ENCODE measurements around the gene SLC27A6.
"Not testable (repeated sequence)": the region's sequence is repeated elsewhere in the genome, so short reads cannot be mapped to it uniquely, and the experiment has no call there.

Gene SLC27A6

GRCh38 chr5:128965011-128965637 lies at the start of gene SLC27A6:
Gene SLC27A6, plus strand, starts transcription at chr5:128965488. Its CDS starts 650 bp downstream, at chr5:128966138.
- no peaks in the 10 kb centered on the region for H3K36me3 ChIP-seq (ENCODE audit: control insufficient read depth, insufficient read depth, low read length)
- no peak within 1 kb of the TSS for H3K27ac ChIP-seq (ENCODE audit: low read depth, low read length)
- no peaks in the 10 kb centered on the region for H3K4me1 ChIP-seq (ENCODE audit: control insufficient read depth, insufficient read depth, low read length)
- H3K9ac ChIP-seq (ENCODE audit: low read length): peak within 1 kb of the TSS; percentile 59
- peaks cover 33% of the 10 kb centered on the region for H3K27me3 ChIP-seq (ENCODE audit: control insufficient read depth, insufficient read depth, low read length)
- peak within 1 kb of the TSS; percentile 96 for H3K4me3 ChIP-seq (ENCODE audit: low read depth, low read length)
- no peaks in the 10 kb centered on the region for H3K9me3 ChIP-seq (ENCODE audit: control insufficient read depth, insufficient read depth, low read depth, low read length)

GRCh38 chr5:128919542-128919941 lies 45.7 kb upstream of the SLC27A6 start:
- no peaks in the 10 kb centered on the region for H3K27me3 ChIP-seq (ENCODE audit: control insufficient read depth, insufficient read depth, low read length)
- no peak overlapping the region for H3K27ac ChIP-seq (ENCODE audit: low read depth, low read length)
- no peaks in the 10 kb centered on the region for H3K36me3 ChIP-seq (ENCODE audit: control insufficient read depth, insufficient read depth, low read length)
- no peak overlapping the region for H3K4me3 ChIP-seq (ENCODE audit: low read depth, low read length)
- no peaks in the 10 kb centered on the region for H3K4me1 ChIP-seq (ENCODE audit: control insufficient read depth, insufficient read depth, low read length)
- H3K9me3 ChIP-seq (ENCODE audit: control insufficient read depth, insufficient read depth, low read depth, low read length): no peaks in the 10 kb centered on the region
- no peak overlapping the region for H3K9ac ChIP-seq (ENCODE audit: low read length)

GRCh38 chr5:128920345-128921215 lies 44.7 kb upstream of the SLC27A6 start:
- Histone ChIP-seq H3K4me3 (ENCODE audit: low read depth, low read length) (no peak overlapping the region), H3K27me3 (ENCODE audit: control insufficient read depth, insufficient read depth, low read length) (no peaks in the 10 kb centered on the region), H3K9me3 (ENCODE audit: control insufficient read depth, insufficient read depth, low read depth, low read length) (no peaks in the 10 kb centered on the region), H3K36me3 (ENCODE audit: control insufficient read depth, insufficient read depth, low read length) (no peaks in the 10 kb centered on the region), H3K27ac (ENCODE audit: low read depth, low read length) (no peak overlapping the region), H3K4me1 (ENCODE audit: control insufficient read depth, insufficient read depth, low read length) (no peaks in the 10 kb centered on the region), H3K9ac (ENCODE audit: low read length) (no peak overlapping the region)

GRCh38 chr5:128924299-128924698 lies 41.0 kb upstream of the SLC27A6 start:
- Histone ChIP-seq H3K4me3 (ENCODE audit: low read depth, low read length) (no peak overlapping the region), H3K27ac (ENCODE audit: low read depth, low read length) (no peak overlapping the region), H3K27me3 (ENCODE audit: control insufficient read depth, insufficient read depth, low read length) (no peaks in the 10 kb centered on the region), H3K9me3 (ENCODE audit: control insufficient read depth, insufficient read depth, low read depth, low read length) (no peaks in the 10 kb centered on the region), H3K4me1 (ENCODE audit: control insufficient read depth, insufficient read depth, low read length) (no peaks in the 10 kb centered on the region), H3K36me3 (ENCODE audit: control insufficient read depth, insufficient read depth, low read length) (no peaks in the 10 kb centered on the region), H3K9ac (ENCODE audit: low read length) (no peak overlapping the region)

GRCh38 chr5:128925973-128926372 lies 39.3 kb upstream of the SLC27A6 start:
- H3K4me1 ChIP-seq (ENCODE audit: control insufficient read depth, insufficient read depth, low read length): no peaks in the 10 kb centered on the region
- H3K27ac ChIP-seq (ENCODE audit: low read depth, low read length): no peak overlapping the region
- no peak overlapping the region for H3K9ac ChIP-seq (ENCODE audit: low read length)
- no peaks in the 10 kb centered on the region for H3K27me3 ChIP-seq (ENCODE audit: control insufficient read depth, insufficient read depth, low read length)
- H3K9me3 ChIP-seq (ENCODE audit: control insufficient read depth, insufficient read depth, low read depth, low read length): no peaks in the 10 kb centered on the region
- no peak overlapping the region for H3K4me3 ChIP-seq (ENCODE audit: low read depth, low read length)
- no peaks in the 10 kb centered on the region for H3K36me3 ChIP-seq (ENCODE audit: control insufficient read depth, insufficient read depth, low read length)

GRCh38 chr5:128927644-128928043 lies 37.6 kb upstream of the SLC27A6 start:
- Histone ChIP-seq H3K9ac (ENCODE audit: low read length) (no peak overlapping the region), H3K4me1 (ENCODE audit: control insufficient read depth, insufficient read depth, low read length) (no peaks in the 10 kb centered on the region)

GRCh38 chr5:128932232-128932631 lies 33.1 kb upstream of the SLC27A6 start:
- H3K9ac ChIP-seq (ENCODE audit: low read length); H3K9me3 ChIP-seq (ENCODE audit: control insufficient read depth, insufficient read depth, low read depth, low read length); H3K36me3 ChIP-seq (ENCODE audit: control insufficient read depth, insufficient read depth, low read length); H3K4me1 ChIP-seq (ENCODE audit: control insufficient read depth, insufficient read depth, low read length); H3K27me3 ChIP-seq (ENCODE audit: control insufficient read depth, insufficient read depth, low read length); H3K4me3 ChIP-seq (ENCODE audit: low read depth, low read length); H3K27ac ChIP-seq (ENCODE audit: low read depth, low read length): not testable (repeated sequence)

More at GRCh38 chr5:128927644-128928043, 37.6 kb upstream of the SLC27A6 start:
- H3K27me3 ChIP-seq (ENCODE audit: control insufficient read depth, insufficient read depth, low read length): no peaks in the 10 kb centered on the region
- no peak overlapping the region for H3K4me3 ChIP-seq (ENCODE audit: low read depth, low read length)
- no peaks in the 10 kb centered on the region for H3K36me3 ChIP-seq (ENCODE audit: control insufficient read depth, insufficient read depth, low read length)
- H3K27ac ChIP-seq (ENCODE audit: low read depth, low read length): no peak overlapping the region
- H3K9me3 ChIP-seq (ENCODE audit: control insufficient read depth, insufficient read depth, low read depth, low read length): peaks cover 9% of the 10 kb centered on the region

- H3K9ac ChIP-seq (ENCODE audit: low read length): not testable (repeated sequence)
Observed at GRCh38 chr5:128943100-128943499, 22.2 kb upstream of the SLC27A6 start.

GRCh38 chr5:128949847-128950546 lies 15.3 kb upstream of the SLC27A6 start:
- Histone ChIP-seq H3K4me1 (ENCODE audit: control insufficient read depth, insufficient read depth, low read length) (no peaks in the 10 kb centered on the region), H3K4me3 (ENCODE audit: low read depth, low read length) (no peak overlapping the region), H3K27me3 (ENCODE audit: control insufficient read depth, insufficient read depth, low read length) (no peaks in the 10 kb centered on the region), H3K27ac (ENCODE audit: low read depth, low read length) (no peak overlapping the region), H3K36me3 (ENCODE audit: control insufficient read depth, insufficient read depth, low read length) (no peaks in the 10 kb centered on the region), H3K9me3 (ENCODE audit: control insufficient read depth, insufficient read depth, low read depth, low read length) (no peaks in the 10 kb centered on the region), H3K9ac (ENCODE audit: low read length) (no peak overlapping the region)

More at GRCh38 chr5:128943100-128943499, 22.2 kb upstream of the SLC27A6 start:
- not testable (repeated sequence) for H3K4me1 ChIP-seq (ENCODE audit: control insufficient read depth, insufficient read depth, low read length); H3K27ac ChIP-seq (ENCODE audit: low read depth, low read length); H3K9me3 ChIP-seq (ENCODE audit: control insufficient read depth, insufficient read depth, low read depth, low read length); H3K27me3 ChIP-seq (ENCODE audit: control insufficient read depth, insufficient read depth, low read length); H3K4me3 ChIP-seq (ENCODE audit: low read depth, low read length); H3K36me3 ChIP-seq (ENCODE audit: control insufficient read depth, insufficient read depth, low read length)

GRCh38 chr5:128951301-128951700 lies 14.0 kb upstream of the SLC27A6 start:
- not testable (repeated sequence) for H3K27me3 ChIP-seq (ENCODE audit: control insufficient read depth, insufficient read depth, low read length); H3K9me3 ChIP-seq (ENCODE audit: control insufficient read depth, insufficient read depth, low read depth, low read length); H3K9ac ChIP-seq (ENCODE audit: low read length); H3K4me1 ChIP-seq (ENCODE audit: control insufficient read depth, insufficient read depth, low read length); H3K27ac ChIP-seq (ENCODE audit: low read depth, low read length); H3K36me3 ChIP-seq (ENCODE audit: control insufficient read depth, insufficient read depth, low read length); H3K4me3 ChIP-seq (ENCODE audit: low read depth, low read length)

- H3K9ac ChIP-seq (ENCODE audit: low read length): no peak overlapping the region
- no peaks in the 10 kb centered on the region for H3K27me3 ChIP-seq (ENCODE audit: control insufficient read depth, insufficient read depth, low read length)
- no peak overlapping the region for H3K27ac ChIP-seq (ENCODE audit: low read depth, low read length)
- H3K9me3 ChIP-seq (ENCODE audit: control insufficient read depth, insufficient read depth, low read depth, low read length): no peaks in the 10 kb centered on the region
- H3K36me3 ChIP-seq (ENCODE audit: control insufficient read depth, insufficient read depth, low read length): no peaks in the 10 kb centered on the region
- no peaks in the 10 kb centered on the region for H3K4me1 ChIP-seq (ENCODE audit: control insufficient read depth, insufficient read depth, low read length)
- H3K4me3 ChIP-seq (ENCODE audit: low read depth, low read length): no peak overlapping the region
Observed at GRCh38 chr5:128956164-128956563, 9.1 kb upstream of the SLC27A6 start.
